ENCODE results near the gene MTHFD1L.
"Not testable (repeated sequence)": the region's sequence is repeated elsewhere in the genome, so short reads cannot be mapped to it uniquely, and the experiment has no call there.

The MTHFD1L gene

GRCh38 chr6:151043944-151044343, 178.4 kb downstream of the MTHFD1L start:
- no peak for DNase-seq (ENCODE audit: low read depth)

- DNase-seq (ENCODE audit: low read depth) = no peak
Observed at GRCh38 chr6:151044465-151045441, 179.3 kb downstream of the MTHFD1L start.

- not testable (repeated sequence) for DNase-seq (ENCODE audit: low read depth)
Observed at GRCh38 chr6:151045511-151046222, 180.2 kb downstream of the MTHFD1L start.

DNA sequence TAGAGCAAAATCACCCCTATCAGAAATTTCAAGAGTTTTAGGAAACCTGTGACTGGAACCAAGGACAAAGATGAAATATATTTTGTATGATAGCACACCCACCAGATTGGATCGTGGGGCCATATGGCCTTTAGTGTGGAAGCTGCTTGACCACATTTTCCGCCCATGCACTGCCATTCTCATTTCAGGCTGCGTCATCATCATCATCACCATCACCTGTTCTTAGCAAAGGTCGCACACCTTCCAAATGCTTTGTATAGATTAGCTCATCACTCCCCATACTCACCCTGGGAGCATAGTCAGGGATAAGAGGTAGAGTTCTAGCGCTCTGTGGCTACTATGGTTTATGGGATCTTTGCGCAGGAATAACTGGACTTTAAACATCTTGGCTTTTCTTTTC, 185.7 kb downstream of the MTHFD1L start:
- DNase-seq (ENCODE audit: low read depth) = no peak

- DNase-seq (ENCODE audit: low read depth) = no peak
Observed at GRCh38 chr6:151052021-151052646, 186.6 kb downstream of the MTHFD1L start.

- DNase-seq (ENCODE audit: low read depth) = no peak
Observed at GRCh38 chr6:151054306-151054705, 188.8 kb downstream of the MTHFD1L start.

GRCh38 chr6:151056230-151056907, 190.9 kb downstream of the MTHFD1L start:
- DNase-seq (ENCODE audit: low read depth) = no peak

DNA sequence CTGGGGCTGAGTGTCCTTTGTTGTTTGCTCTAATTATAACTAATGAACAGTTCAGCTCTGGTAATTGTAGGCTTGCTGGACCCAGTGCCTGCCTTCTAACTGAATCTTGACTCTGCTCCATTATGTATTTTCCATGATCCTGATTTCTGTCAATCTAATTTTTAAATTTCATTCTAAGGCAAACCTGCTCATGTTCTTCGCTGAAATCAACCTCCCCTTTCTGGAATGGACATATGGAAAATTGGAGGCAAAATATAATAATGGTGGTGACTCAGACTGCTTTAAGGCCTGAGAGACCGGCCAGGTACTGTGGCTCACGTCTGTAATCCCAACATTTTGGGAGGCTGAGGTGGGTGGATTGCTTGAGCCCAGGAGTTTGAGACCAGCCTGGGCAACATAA, 191.6 kb downstream of the MTHFD1L start:
- no peak for DNase-seq (ENCODE audit: low read depth)

GRCh38 chr6:151058021-151058733, 192.7 kb downstream of the MTHFD1L start:
- DNase-seq (ENCODE audit: low read depth) = no peak

GRCh38 chr6:151059612-151060095, 194.2 kb downstream of the MTHFD1L start:
- DNase-seq (ENCODE audit: low read depth) = no peak

DNA sequence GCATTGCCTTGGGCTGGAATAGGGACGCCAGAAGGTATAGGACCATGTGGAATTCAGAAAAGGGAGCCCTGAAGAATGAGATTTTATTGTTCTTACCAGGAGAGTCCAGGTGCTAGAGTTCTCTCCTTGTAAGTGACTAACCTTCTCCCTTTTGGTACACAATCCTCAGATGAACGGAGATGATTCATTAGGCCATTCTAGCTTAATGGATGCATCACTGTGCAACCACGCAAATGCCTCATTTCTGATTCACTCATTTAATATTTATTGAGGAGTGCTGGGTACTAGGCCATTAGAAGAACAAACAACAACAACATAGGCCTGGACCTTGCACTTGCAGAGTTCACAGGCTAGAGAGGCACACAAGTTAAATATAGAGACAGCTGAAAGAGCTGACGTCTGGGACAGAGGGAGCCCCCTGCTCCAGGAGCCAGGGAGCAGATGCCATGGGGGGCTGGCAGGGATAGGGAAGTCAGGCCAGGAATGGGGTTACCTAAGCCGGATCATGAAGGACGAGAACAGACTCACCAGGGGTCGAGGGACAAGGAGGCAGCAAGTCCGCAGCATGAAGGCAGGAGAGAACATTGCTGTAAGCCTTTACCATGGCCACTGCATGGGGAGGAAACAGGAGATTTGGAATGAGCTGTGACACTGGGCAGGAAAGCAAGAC, 194.7 kb downstream of the MTHFD1L start:
- no peak for DNase-seq (ENCODE audit: low read depth)

GRCh38 chr6:151060766-151061531, 195.4 kb downstream of the MTHFD1L start:
- DNase-seq (ENCODE audit: low read depth) = no peak

DNA sequence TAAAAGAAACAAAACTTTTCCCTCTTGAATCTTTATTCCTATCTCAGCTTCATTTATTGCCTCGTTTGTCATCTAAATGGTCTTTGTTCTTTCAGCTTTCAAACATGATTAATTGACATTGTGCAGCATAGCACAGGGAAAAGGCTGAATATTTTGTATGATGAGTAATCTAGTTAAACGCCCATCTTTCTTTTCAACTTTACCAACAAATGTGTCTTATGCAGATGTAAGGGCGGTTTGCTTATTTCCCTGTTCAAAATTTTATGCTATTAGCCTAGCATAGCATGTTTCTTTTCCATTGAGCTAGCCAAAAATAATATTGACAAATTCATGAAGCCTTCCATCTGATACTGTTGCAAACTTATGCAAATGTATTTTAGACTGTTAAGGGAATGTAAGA, 197.8 kb downstream of the MTHFD1L start:
- DNase-seq (ENCODE audit: low read depth) = no peak

GRCh38 chr6:151063842-151064647, 198.5 kb downstream of the MTHFD1L start:
- DNase-seq (ENCODE audit: low read depth) = no peak

- DNase-seq (ENCODE audit: low read depth) = no peak
Observed at GRCh38 chr6:151065027-151065815, 199.7 kb downstream of the MTHFD1L start.

DNA sequence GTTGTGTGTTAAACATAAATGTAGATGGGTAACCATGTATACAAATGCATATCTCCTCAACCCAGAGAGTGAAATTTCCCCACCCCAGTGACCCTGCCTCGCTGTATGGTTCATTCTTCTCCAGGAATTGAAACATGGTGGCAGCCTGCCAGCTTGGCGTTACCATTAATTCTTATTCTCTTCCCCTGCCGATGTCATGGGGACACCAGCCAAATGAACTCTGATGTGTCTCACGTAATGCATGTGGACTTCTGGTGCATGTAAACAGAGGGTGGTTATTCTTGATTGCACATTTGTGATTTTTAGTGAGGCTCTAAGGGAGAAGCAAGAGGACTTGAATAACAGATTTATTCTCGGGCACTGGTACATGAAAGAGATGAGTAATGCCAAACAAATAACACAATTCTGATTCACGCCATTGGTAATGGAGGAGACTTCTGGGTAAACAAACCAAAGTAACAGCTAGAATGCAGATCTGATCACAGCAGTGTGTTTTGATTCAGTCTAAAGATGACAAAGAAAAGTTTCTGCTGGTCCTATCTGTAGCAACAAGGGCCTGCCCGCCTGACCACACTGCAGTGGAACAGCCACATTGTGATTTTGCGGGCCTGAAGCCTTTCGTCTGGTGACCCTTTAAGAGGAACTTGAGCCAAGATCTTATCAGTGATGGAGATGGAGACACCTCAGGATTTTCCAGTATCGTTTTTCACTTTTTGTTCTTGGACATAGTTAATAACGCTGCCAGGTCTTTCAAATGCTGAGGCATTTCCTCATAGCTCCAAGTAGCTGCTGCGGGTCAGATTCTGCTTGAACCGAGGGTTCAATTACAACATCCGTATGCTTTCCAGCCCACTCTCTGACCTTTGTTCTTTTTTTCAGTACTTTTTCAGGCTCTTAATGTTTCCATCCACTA, 202.4 kb downstream of the MTHFD1L start:
- no peak for DNase-seq (ENCODE audit: low read depth)

- DNase-seq (ENCODE audit: low read depth) = no peak
Observed at GRCh38 chr6:151068761-151069312, 203.3 kb downstream of the MTHFD1L start.

All from stimulated activated CD8-positive, alpha-beta memory T cell treated with anti-CD3 and anti-CD28 coated beads, Interleukin-7, amount 100 ng/mL, for 24 hours (primary cell).